CD4-positive, CD25-positive, alpha-beta regulatory T cell (primary cell): ENCODE results near the gene DICER1. TPM values are rescaled to one million over a fixed set of nuclear protein-coding genes. Genes with fewer than 3 reads are reported as not detected.

Source experiments
- ATAC-seq, 2 donors: fragments of 150-1000 bp; cut with Tn5 transposase; one replicate each; pipeline ENCODE4 v1.10.0; 2021; ENCODE audit warnings: low read depth in 2 of 2, moderate number of reproducible peaks in 2 of 2, moderate library complexity in 1 of 2
- DNase-seq, 3 donors: peaks; one replicate each; pipeline versions ENCODE4 v3.0.0 to v3.0.0-alpha.2; 2012 to 2022; ENCODE audit warnings: mixed read lengths in 1 of 3
- H3K27ac ChIP-seq: one replicate; pipeline ENCODE4 v1.7.0; 2013; ENCODE audit warnings: mild to moderate bottlenecking, low read length; ENCODE audit not compliant: insufficient read depth, poor library complexity, severe bottlenecking
- H3K27me3 ChIP-seq: one replicate; pipeline ENCODE4 v1.7.0; 2013; ENCODE audit warnings: low read length; ENCODE audit not compliant: control insufficient read depth, insufficient read depth
- H3K36me3 ChIP-seq: one replicate; pipeline ENCODE4 v1.7.0; 2013; ENCODE audit warnings: mild to moderate bottlenecking, low read length, moderate library complexity; ENCODE audit not compliant: control insufficient read depth, insufficient read depth
- H3K4me1 ChIP-seq: 2 replicates; pipeline ENCODE4 v1.7.0; 2013; ENCODE audit warnings: mild to moderate bottlenecking, low read length; ENCODE audit not compliant: insufficient read depth, control insufficient read depth, poor library complexity, severe bottlenecking
- H3K4me3 ChIP-seq: one replicate; pipeline ENCODE4 v1.7.0; 2013; ENCODE audit warnings: low read depth, mild to moderate bottlenecking, low read length, moderate library complexity
- H3K9me3 ChIP-seq, 2 experiments: 1 replicate in 1 of 2; 2 replicates in 1 of 2; pipeline ENCODE4 v1.7.0; 2013; ENCODE audit warnings: low read length in 2 of 2, mild to moderate bottlenecking in 1 of 2, moderate library complexity in 1 of 2; ENCODE audit not compliant: control insufficient read depth in 2 of 2
- H3K27ac Mint-ChIP-seq, 3 donors: one replicate each; pipeline ENCODE4 v1.8.0; 2020 to 2022; ENCODE audit warnings: mild to moderate bottlenecking in 3 of 3, mixed read lengths in 3 of 3, moderate library complexity in 2 of 3
- H3K27me3 Mint-ChIP-seq: one replicate; pipeline ENCODE4 v1.8.0; 2022; ENCODE audit warnings: mild to moderate bottlenecking, mixed read lengths
- H3K36me3 Mint-ChIP-seq: one replicate; pipeline ENCODE4 v1.8.0; 2020; ENCODE audit warnings: mixed read lengths
- H3K4me1 Mint-ChIP-seq, 4 donors: one replicate each; pipeline ENCODE4 v1.8.0; 2020 to 2022; ENCODE audit warnings: mixed read lengths in 4 of 4, mild to moderate bottlenecking in 1 of 4
- H3K4me3 Mint-ChIP-seq, 4 donors: one replicate each; pipeline ENCODE4 v1.8.0; 2020 to 2022; ENCODE audit warnings: mild to moderate bottlenecking in 4 of 4, mixed read lengths in 4 of 4, moderate library complexity in 3 of 4
- H3K9me3 Mint-ChIP-seq, 7 donors: one replicate each; pipeline ENCODE4 v1.8.0; 2020 to 2022; ENCODE audit warnings: mixed read lengths in 7 of 7, mild to moderate bottlenecking in 3 of 7, moderate library complexity in 2 of 7
- polyA plus RNA-seq, 4 donors: library from polyadenylated mRNA; unstranded; fragments of 300-500 nt; fragmentation: Illumina TruSeq; gene quantifications; one replicate each; pipeline ENCODE4 v1.2.3, GENCODE V29; 2021
- total RNA-seq: library from RNA; stranded (reverse); gene quantifications from one replicate; pipeline ENCODE4 v1.2.3, GENCODE V29; 2022

DICER1 gene
- total and polyA plus RNA-seq, 5 donors from 2014 or later, result 12.4 to 52.0 (median 13.1) TPM

DNA sequence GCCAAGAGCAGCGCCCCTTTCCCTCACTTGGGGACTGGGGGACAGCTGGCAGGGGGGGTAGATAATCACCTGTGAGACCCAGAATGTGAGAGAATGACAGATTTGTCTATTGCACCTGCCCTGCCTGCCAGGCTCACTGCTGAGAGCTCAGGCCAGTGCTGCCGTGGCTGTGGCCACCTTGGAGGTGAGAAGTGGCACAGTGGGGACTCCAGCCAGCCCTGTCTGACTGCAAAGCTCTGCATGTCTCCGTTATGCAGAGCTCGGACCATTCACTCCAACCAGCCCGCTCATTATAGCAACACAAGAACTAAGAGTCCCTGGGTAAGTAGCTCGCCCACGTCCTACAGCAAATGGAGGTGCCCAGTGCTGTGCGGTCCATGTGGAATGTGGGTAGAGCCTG is 88.8 kb downstream of the DICER1 start:
- Histone ChIP-seq H3K9me3 (peaks cover 0 to 2% of the 10 kb centered on the region in 2 experiments), H3K27ac (no peak overlapping the region), H3K36me3 (no peaks in the 10 kb centered on the region), H3K27me3 (no peaks in the 10 kb centered on the region), H3K4me1 (no peaks in the 10 kb centered on the region), H3K4me3 (no peak overlapping the region)
- DNase-seq, result no peak
- peaks cover 11% of the 10 kb centered on the region for H3K27me3 Mint-ChIP-seq
- H3K36me3 Mint-ChIP-seq, result no peaks in the 10 kb centered on the region
- H3K9me3 Mint-ChIP-seq, result peaks cover 0 to 3% (median 0%) of the 10 kb centered on the region in 7 donors
- no peak overlapping the region for H3K4me3 Mint-ChIP-seq
- no peaks in the 10 kb centered on the region for H3K4me1 Mint-ChIP-seq
- no peak for ATAC-seq
- no peak overlapping the region for H3K27ac Mint-ChIP-seq

DNA sequence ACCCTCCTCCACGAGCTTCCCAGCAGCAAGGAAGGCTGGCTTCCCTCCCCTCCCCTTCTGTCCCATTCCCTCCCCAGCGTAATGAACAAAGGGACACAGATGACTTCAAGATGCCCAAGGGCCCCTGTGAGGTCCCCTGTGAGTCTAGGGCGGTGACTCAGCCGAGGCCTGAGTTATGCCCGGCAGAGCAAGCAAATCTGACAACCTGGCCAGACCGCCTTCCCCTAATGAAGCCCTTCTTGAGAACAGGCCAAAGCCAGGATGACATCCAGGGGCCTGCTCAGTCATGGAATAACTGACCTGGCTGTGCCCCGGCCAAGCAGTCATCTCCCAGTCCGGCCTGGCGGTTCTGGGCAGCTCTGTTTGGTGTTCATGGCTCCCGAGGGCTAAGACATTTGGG is 89.2 kb downstream of the DICER1 start:
- no peak for ATAC-seq
- Mint-ChIP-seq H3K4me3 (no peak overlapping the region), H3K27ac (no peak overlapping the region), H3K27me3 (peaks cover 11% of the 10 kb centered on the region), H3K36me3 (no peaks in the 10 kb centered on the region), H3K4me1 (no peaks in the 10 kb centered on the region), H3K9me3 (peaks cover 0 to 3% (median 0%) of the 10 kb centered on the region in 7 donors)
- no peak for DNase-seq
- Histone ChIP-seq H3K27me3 (no peaks in the 10 kb centered on the region), H3K4me3 (no peak overlapping the region), H3K27ac (no peak overlapping the region), H3K4me1 (no peaks in the 10 kb centered on the region), H3K36me3 (no peaks in the 10 kb centered on the region), H3K9me3 (peaks cover 0 to 2% of the 10 kb centered on the region in 2 experiments)

DNA sequence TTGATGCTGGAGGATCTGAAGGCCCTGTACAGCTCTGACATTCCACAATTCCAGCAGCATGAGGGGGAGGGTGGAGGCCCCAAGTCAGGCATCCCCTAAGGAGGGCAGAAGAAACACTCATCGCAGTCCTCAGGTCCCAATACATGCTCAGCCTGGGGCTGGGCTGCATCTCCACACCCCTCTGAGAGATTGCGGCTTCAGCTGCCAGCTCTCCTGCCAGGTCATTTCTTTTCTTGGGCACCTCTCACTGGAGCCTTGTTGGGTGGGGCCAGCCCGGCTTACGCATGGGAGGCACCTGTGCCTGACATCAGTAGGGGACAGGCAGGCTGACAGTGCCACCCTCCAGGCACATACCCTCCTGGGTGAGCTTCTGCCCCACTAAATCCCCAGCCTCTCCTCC is 89.8 kb downstream of the DICER1 start:
- Histone ChIP-seq H3K9me3 (peaks cover 0 to 2% of the 10 kb centered on the region in 2 experiments), H3K4me3 (no peak overlapping the region), H3K4me1 (no peaks in the 10 kb centered on the region), H3K36me3 (no peaks in the 10 kb centered on the region), H3K27ac (no peak overlapping the region), H3K27me3 (no peaks in the 10 kb centered on the region)
- no peak overlapping the region for H3K27ac Mint-ChIP-seq
- peaks cover 7% of the 10 kb centered on the region for H3K27me3 Mint-ChIP-seq
- DNase-seq (no peak), ATAC-seq (no peak)
- no peaks in the 10 kb centered on the region for H3K36me3 Mint-ChIP-seq
- H3K9me3 Mint-ChIP-seq, result peaks cover 0 to 3% (median 0%) of the 10 kb centered on the region in 7 donors
- no peak overlapping the region for H3K4me3 Mint-ChIP-seq
- H3K4me1 Mint-ChIP-seq, result no peaks in the 10 kb centered on the region

DNA sequence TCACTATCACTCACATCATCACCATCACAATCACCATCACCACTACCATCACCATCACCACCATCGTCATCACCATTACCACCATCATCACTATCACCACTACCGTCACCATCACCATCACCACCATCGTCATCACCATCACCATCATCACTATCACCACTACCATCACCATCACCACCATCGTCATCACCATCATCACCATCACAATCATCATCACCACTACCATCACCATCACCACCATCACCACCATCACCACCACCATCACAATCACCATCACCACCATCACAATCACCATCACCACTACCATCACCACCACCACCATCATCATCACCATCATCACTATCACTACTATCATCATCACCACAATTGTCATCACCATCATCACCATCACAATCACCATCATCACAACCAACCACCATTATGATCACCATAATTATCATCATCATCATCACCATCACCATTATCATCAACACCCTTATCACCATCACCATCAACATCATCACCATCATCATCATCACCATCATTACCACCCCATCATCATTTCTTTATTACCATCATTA is 90.8 kb downstream of the DICER1 start:
- H3K4me1 Mint-ChIP-seq, result no peaks in the 10 kb centered on the region
- Histone ChIP-seq H3K36me3 (no peaks in the 10 kb centered on the region), H3K9me3 (peaks cover 0 to 2% of the 10 kb centered on the region in 2 experiments), H3K4me1 (no peaks in the 10 kb centered on the region), H3K27me3 (no peaks in the 10 kb centered on the region), H3K27ac (no peak overlapping the region), H3K4me3 (no peak overlapping the region)
- H3K36me3 Mint-ChIP-seq, result no peaks in the 10 kb centered on the region
- H3K4me3 Mint-ChIP-seq, result no peak overlapping the region
- DNase-seq (no peak), ATAC-seq (no peak)
- peaks cover 0 to 3% (median 0%) of the 10 kb centered on the region in 7 donors for H3K9me3 Mint-ChIP-seq
- no peak overlapping the region for H3K27ac Mint-ChIP-seq
- H3K27me3 Mint-ChIP-seq, result no peaks in the 10 kb centered on the region

DNA sequence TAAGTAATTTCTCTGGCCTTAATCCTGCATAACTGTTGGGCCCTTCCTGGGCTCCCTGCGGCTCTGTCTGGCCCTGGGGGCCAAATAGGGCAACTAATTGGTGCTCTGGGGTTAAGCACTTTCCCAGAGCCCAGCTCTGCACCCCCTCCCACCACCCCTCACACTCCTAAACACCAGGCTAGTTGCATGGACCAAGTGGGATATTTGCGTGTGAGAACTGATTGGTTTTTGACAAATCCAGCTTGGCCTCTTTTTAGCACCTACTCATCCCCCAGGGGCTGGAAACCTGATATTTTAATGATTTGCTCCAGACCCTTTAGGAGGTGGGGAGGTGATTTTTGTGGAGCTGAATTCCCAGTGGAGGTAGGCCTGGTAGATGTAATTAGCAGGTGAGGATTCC is 91.9 kb downstream of the DICER1 start:
- no peaks in the 10 kb centered on the region for H3K36me3 ChIP-seq
- H3K4me3 Mint-ChIP-seq, result no peak overlapping the region

DNA sequence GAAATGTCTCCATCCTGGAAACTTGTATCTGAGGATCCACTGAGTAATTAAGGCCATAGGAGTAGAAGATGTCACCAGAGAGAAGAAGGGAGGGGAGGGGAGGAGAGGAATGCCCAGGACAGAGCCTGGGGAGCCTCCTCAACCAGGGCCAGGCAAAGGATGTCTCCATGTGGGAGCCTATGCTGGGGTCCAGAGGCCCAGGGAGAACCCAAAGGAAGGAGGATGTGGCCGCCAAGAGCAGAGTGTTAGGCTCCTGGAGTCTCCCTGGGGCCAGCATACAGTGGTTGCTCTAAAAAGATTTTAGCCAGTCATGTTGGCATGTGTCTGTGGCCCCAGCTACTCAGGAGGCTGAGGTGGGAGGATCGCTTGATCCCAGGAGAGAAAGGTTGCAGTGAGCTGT is 92.6 kb downstream of the DICER1 start:
- Histone ChIP-seq H3K27ac (no peak overlapping the region), H3K36me3 (no peaks in the 10 kb centered on the region), H3K4me1 (no peaks in the 10 kb centered on the region), H3K9me3 (peaks cover 0 to 2% of the 10 kb centered on the region in 2 experiments), H3K27me3 (no peaks in the 10 kb centered on the region), H3K4me3 (no peak overlapping the region)
- Mint-ChIP-seq H3K9me3 (peaks cover 0 to 3% (median 0%) of the 10 kb centered on the region in 7 donors), H3K4me3 (no peak overlapping the region), H3K36me3 (no peaks in the 10 kb centered on the region), H3K4me1 (no peaks in the 10 kb centered on the region), H3K27me3 (peaks cover 4% of the 10 kb centered on the region), H3K27ac (no peak overlapping the region)
- DNase-seq, result no peak
- no peak for ATAC-seq

More for the DNA sequence above, 91.9 kb downstream of the DICER1 start:
- Mint-ChIP-seq H3K36me3 (no peaks in the 10 kb centered on the region), H3K27me3 (peaks cover 4% of the 10 kb centered on the region), H3K9me3 (peaks cover 0 to 3% (median 0%) of the 10 kb centered on the region in 7 donors), H3K27ac (no peak overlapping the region), H3K4me1 (no peaks in the 10 kb centered on the region)
- no peak for DNase-seq
- no peaks in the 10 kb centered on the region for H3K4me1 ChIP-seq
- H3K4me3 ChIP-seq, result no peak overlapping the region
- peaks cover 0 to 2% of the 10 kb centered on the region in 2 experiments for H3K9me3 ChIP-seq
- no peaks in the 10 kb centered on the region for H3K27me3 ChIP-seq
- ATAC-seq, result no peak
- H3K27ac ChIP-seq, result no peak overlapping the region

DNA sequence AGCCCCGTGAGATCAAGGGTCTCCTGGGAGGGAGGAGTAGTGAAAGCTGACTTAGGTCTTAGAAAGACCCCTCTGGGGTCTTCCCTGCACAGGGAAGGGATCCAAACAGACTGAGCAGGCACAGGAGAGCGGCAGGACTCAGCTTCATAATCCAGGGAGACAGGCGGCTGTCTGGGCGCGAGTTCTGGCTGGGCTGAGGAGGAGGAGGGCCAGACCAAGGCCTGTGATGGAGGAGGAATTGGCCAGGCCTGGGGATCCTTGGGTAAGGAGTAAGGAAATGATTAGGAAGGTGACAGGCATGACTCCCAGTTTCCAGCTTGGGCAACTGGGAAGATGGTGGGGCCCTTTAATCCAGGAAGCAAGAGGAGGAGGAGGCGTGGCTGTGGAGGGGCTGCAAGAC is 93.1 kb downstream of the DICER1 start:
- H3K27me3 Mint-ChIP-seq, result peaks cover 4% of the 10 kb centered on the region

DNA sequence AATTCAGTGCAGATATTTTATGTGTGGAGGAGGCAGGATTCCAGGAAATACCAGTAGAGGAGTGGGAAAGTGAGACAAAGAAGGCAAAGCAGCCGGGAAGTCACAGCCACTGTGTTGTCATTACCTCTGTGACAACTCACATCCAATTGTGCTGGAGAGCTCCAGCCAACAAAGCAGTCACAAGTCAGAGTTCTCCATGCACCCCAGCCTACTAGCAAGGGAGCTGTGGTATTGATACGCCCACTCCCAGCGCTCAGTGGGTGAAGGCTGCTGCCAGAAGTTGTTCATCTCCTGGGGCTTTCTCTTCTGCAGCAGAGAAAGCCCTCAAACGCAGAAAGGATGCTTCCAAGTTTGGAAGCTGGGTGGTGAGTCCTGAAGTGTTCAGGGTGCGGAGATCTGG is 93.9 kb downstream of the DICER1 start:
- Mint-ChIP-seq H3K4me1 (peaks cover 0 to 12% (median 2%) of the 10 kb centered on the region in 4 donors), H3K36me3 (no peaks in the 10 kb centered on the region), H3K4me3 (no peak overlapping the region), H3K27me3 (peaks cover 4% of the 10 kb centered on the region), H3K27ac (no peak overlapping the region), H3K9me3 (peaks cover 0 to 3% (median 0%) of the 10 kb centered on the region in 7 donors)
- no peak overlapping the region for H3K27ac ChIP-seq
- no peak overlapping the region for H3K4me3 ChIP-seq
- no peak for DNase-seq
- ATAC-seq, result no peak
- peaks cover 0 to 2% of the 10 kb centered on the region in 2 experiments for H3K9me3 ChIP-seq
- H3K4me1 ChIP-seq, result no peaks in the 10 kb centered on the region
- H3K27me3 ChIP-seq, result no peaks in the 10 kb centered on the region
- no peaks in the 10 kb centered on the region for H3K36me3 ChIP-seq

More for the DNA sequence above, 93.1 kb downstream of the DICER1 start:
- Histone ChIP-seq H3K4me3 (no peak overlapping the region), H3K9me3 (peaks cover 0 to 2% of the 10 kb centered on the region in 2 experiments), H3K27me3 (no peaks in the 10 kb centered on the region), H3K27ac (no peak overlapping the region), H3K36me3 (no peaks in the 10 kb centered on the region), H3K4me1 (no peaks in the 10 kb centered on the region)
- no peaks in the 10 kb centered on the region for H3K36me3 Mint-ChIP-seq
- no peak for ATAC-seq
- peaks cover 0 to 3% (median 0%) of the 10 kb centered on the region in 4 donors for H3K4me1 Mint-ChIP-seq
- H3K27ac Mint-ChIP-seq, result no peak overlapping the region
- peaks cover 0 to 3% (median 0%) of the 10 kb centered on the region in 7 donors for H3K9me3 Mint-ChIP-seq
- no peak for DNase-seq
- no peak overlapping the region for H3K4me3 Mint-ChIP-seq
